Measurements from ENCODE around the gene ACVR2A.

GRCh38 chr2:147869934-147870333, 25.1 kb downstream of the ACVR2A start:
- TF ChIP-seq CTCF (conservative IDR thresholded peaks at IDR 0.05 in 1 of 2, IDR thresholded peaks at IDR 0.05 in 1 of 2; ENCODE audit: extremely low read depth in 1 of 2, insufficient read depth in 1 of 2, low read depth in 1 of 2, low read length in 2 of 2) = no peak
- no peak for TF ChIP-seq EZH2 (IDR thresholded peaks at IDR 0.05; ENCODE audit: borderline replicate concordance, low read length)

Data from mammary epithelial cell (primary cell).